H1 (cell line): Measurements from ENCODE around the gene CERS3. TPM values are rescaled to one million over a fixed set of nuclear protein-coding genes. Genes with fewer than 3 reads are reported as not detected.

Experiments
- CREB1 ChIP-seq: IDR thresholded peaks from 2 replicates; pipeline ENCODE4 v1.6.1; 2012; ENCODE audit warnings: inconsistent platforms
- GTF2F1 ChIP-seq: IDR thresholded peaks from 2 replicates; pipeline ENCODE4 v1.6.1; 2012; ENCODE audit warnings: low read depth, low read length, improper control_type of control experiment, borderline replicate concordance
- POLR2AphosphoS5 ChIP-seq: IDR thresholded peaks from 2 replicates; pipeline ENCODE4 v1.6.1; 2011; ENCODE audit warnings: low read depth, low read length
- RFX5 ChIP-seq: IDR thresholded peaks from 2 replicates; pipeline ENCODE4 v1.6.1; 2011; ENCODE audit warnings: low read depth, low read length, improper control_type of control experiment, borderline replicate concordance
- polyA plus RNA-seq, 7 experiments: library from polyadenylated mRNA; depleted of rRNA in 3 of 7; stranded (reverse) in 5 of 7; unstranded in 2 of 7; fragments of >200 nt in 5 of 7; fragments of 200-250 nt in 2 of 7; gene quantifications; 1 replicate in 5 of 7; 2 replicates in 1 of 7; 4 replicates in 1 of 7; pipeline versions ENCODE4 v1.2.1 to v1.2.3, GENCODE V29; 2011 to 2013; ENCODE audit warnings: missing spikeins in 2 of 7, mixed read lengths in 2 of 7
- total RNA-seq: library from RNA; stranded (reverse); fragmentation: NEBNext Ultra II Directional; extraction: Animal tissue kit (Norgen Biotek cat#: 25700); gene quantifications from 2 replicates; pipeline ENCODE4 v1.2.1, GENCODE V29; 2021
- TF ChIP-seq, protein P1 (sequence below): fragments of 300-600 bp; sonication (generic); IDR thresholded peaks from 2 replicates; pipeline ENCODE4 v1.7.1; 2012; ENCODE audit warnings: low read length, moderate library complexity, mild to moderate bottlenecking, inconsistent platforms; ENCODE audit not compliant: insufficient replicate concordance
- TF ChIP-seq, protein P2 (sequence below): IDR thresholded peaks from 2 replicates; pipeline ENCODE4 v1.6.1; 2012; ENCODE audit warnings: inconsistent platforms

The CERS3 gene
- total and polyA plus RNA-seq, 2 of the 8 experiments (the other 6 are each of a cell fraction or from before 2014, with no cell fraction given) = 0.62 TPM; not detected in 1

- TF ChIP-seq, protein P1, sequence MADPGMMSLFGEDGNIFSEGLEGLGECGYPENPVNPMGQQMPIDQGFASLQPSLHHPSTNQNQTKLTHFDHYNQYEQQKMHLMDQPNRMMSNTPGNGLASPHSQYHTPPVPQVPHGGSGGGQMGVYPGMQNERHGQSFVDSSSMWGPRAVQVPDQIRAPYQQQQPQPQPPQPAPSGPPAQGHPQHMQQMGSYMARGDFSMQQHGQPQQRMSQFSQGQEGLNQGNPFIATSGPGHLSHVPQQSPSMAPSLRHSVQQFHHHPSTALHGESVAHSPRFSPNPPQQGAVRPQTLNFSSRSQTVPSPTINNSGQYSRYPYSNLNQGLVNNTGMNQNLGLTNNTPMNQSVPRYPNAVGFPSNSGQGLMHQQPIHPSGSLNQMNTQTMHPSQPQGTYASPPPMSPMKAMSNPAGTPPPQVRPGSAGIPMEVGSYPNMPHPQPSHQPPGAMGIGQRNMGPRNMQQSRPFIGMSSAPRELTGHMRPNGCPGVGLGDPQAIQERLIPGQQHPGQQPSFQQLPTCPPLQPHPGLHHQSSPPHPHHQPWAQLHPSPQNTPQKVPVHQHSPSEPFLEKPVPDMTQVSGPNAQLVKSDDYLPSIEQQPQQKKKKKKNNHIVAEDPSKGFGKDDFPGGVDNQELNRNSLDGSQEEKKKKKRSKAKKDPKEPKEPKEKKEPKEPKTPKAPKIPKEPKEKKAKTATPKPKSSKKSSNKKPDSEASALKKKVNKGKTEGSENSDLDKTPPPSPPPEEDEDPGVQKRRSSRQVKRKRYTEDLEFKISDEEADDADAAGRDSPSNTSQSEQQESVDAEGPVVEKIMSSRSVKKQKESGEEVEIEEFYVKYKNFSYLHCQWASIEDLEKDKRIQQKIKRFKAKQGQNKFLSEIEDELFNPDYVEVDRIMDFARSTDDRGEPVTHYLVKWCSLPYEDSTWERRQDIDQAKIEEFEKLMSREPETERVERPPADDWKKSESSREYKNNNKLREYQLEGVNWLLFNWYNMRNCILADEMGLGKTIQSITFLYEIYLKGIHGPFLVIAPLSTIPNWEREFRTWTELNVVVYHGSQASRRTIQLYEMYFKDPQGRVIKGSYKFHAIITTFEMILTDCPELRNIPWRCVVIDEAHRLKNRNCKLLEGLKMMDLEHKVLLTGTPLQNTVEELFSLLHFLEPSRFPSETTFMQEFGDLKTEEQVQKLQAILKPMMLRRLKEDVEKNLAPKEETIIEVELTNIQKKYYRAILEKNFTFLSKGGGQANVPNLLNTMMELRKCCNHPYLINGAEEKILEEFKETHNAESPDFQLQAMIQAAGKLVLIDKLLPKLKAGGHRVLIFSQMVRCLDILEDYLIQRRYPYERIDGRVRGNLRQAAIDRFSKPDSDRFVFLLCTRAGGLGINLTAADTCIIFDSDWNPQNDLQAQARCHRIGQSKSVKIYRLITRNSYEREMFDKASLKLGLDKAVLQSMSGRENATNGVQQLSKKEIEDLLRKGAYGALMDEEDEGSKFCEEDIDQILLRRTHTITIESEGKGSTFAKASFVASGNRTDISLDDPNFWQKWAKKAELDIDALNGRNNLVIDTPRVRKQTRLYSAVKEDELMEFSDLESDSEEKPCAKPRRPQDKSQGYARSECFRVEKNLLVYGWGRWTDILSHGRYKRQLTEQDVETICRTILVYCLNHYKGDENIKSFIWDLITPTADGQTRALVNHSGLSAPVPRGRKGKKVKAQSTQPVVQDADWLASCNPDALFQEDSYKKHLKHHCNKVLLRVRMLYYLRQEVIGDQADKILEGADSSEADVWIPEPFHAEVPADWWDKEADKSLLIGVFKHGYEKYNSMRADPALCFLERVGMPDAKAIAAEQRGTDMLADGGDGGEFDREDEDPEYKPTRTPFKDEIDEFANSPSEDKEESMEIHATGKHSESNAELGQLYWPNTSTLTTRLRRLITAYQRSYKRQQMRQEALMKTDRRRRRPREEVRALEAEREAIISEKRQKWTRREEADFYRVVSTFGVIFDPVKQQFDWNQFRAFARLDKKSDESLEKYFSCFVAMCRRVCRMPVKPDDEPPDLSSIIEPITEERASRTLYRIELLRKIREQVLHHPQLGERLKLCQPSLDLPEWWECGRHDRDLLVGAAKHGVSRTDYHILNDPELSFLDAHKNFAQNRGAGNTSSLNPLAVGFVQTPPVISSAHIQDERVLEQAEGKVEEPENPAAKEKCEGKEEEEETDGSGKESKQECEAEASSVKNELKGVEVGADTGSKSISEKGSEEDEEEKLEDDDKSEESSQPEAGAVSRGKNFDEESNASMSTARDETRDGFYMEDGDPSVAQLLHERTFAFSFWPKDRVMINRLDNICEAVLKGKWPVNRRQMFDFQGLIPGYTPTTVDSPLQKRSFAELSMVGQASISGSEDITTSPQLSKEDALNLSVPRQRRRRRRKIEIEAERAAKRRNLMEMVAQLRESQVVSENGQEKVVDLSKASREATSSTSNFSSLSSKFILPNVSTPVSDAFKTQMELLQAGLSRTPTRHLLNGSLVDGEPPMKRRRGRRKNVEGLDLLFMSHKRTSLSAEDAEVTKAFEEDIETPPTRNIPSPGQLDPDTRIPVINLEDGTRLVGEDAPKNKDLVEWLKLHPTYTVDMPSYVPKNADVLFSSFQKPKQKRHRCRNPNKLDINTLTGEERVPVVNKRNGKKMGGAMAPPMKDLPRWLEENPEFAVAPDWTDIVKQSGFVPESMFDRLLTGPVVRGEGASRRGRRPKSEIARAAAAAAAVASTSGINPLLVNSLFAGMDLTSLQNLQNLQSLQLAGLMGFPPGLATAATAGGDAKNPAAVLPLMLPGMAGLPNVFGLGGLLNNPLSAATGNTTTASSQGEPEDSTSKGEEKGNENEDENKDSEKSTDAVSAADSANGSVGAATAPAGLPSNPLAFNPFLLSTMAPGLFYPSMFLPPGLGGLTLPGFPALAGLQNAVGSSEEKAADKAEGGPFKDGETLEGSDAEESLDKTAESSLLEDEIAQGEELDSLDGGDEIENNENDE = no peak
- TF ChIP-seq RFX5 = no peak
- TF ChIP-seq CREB1 = no peak
- TF ChIP-seq, protein P2, sequence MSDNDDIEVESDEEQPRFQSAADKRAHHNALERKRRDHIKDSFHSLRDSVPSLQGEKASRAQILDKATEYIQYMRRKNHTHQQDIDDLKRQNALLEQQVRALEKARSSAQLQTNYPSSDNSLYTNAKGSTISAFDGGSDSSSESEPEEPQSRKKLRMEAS = no peak
- TF ChIP-seq POLR2AphosphoS5 = no peak
- TF ChIP-seq GTF2F1 = no peak
- TF ChIP-seq, all 59 proteins: peak for 0
Observed at GRCh38 chr15:100547961-100548360, 19.2 kb upstream of the CERS3 start (continued).
